A673 (cell line): ENCODE measurements around the gene PHRF1.

Experiments used
- CTCF ChIP-seq: fragments of 300-800, 200-600 bp; sonication (generic); conservative IDR thresholded peaks from 2 replicates; pipeline ENCODE4 v1.5.1; 2017; ENCODE audit warnings: low read depth, mild to moderate bottlenecking, antibody characterized with exemption, low read length, moderate library complexity, mixed read lengths
- EZH2 ChIP-seq: fragments of 200-600 bp; sonication (generic); IDR thresholded peaks from 2 replicates; pipeline ENCODE4 v1.6.1; 2017; ENCODE audit warnings: borderline replicate concordance, low read depth, mild to moderate bottlenecking, mixed read lengths, antibody characterized with exemption, low read length; ENCODE audit not compliant: poor library complexity, severe bottlenecking

GRCh38 chr11:611001-611996 lies 35.0 kb downstream of the PHRF1 start:
- TF ChIP-seq CTCF = no peak
- TF ChIP-seq EZH2 = no peak
